ENCODE data around the gene GCH1.

GCH1 gene

GRCh38 chr14:54792288-54792687 is 110.3 kb downstream of the GCH1 start:
- no peak for DNase-seq

All from stimulated activated CD4-positive, alpha-beta T cell treated with anti-CD3 and anti-CD28 coated beads, Interleukin-15, amount 100 ng/mL, for 24 hours (primary cell).